ENCODE results near the gene STMND1.
A peak's percentile ranks its signal among the peaks of the same experiment; 100 is the strongest.
"Not testable (repeated sequence)": the region's sequence is repeated elsewhere in the genome, so short reads cannot be mapped to it uniquely, and the experiment has no call there.

The STMND1 gene

DNA sequence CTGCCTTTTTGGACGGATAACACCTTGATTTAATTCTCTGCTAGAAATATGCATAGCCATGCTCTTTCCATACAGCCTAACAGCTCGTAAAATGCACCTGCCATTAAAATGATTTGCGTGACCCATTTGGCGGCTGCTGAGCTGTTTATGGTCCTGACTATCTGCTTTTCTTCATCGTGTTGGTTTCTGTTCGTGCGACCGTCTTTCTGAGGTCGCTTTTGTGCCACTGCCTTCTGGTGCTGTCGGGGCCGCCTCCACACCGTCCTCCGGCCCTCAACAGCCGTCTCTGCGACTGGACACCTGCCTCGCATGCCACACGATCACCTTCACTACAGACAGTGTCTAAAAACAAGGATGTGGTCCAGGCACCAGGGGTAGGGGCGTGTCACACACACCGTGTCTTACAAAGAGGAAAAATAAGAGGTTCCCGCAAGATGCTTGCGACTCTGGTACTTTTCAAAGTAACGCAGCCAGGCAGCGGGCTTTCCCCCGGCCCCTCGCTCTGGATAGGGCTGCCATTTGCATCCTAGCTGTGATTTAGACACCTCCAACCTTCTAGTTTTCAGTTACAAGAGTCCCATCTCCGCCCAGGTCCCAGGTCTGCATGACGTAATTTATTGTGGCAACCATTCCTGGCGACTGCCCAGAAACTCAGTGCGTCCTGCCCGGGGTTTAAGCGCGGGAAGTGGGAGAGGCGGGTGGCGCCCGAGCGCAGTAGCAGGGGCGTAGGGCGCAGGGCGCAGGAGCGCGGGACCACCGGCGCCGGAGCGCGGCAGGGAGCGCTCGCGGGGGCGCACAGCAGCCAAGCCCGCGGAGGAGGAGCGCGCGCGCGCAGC, at the start of gene STMND1:
STMND1 (plus strand) TSS at position 629 of the 836 bp plus-strand sequence. CDS start 208 bp downstream, outside the sequence.
- DNase-seq (ENCODE audit: low read depth in 1 of 2, low spot score in 1 of 2), result no peak

DNA sequence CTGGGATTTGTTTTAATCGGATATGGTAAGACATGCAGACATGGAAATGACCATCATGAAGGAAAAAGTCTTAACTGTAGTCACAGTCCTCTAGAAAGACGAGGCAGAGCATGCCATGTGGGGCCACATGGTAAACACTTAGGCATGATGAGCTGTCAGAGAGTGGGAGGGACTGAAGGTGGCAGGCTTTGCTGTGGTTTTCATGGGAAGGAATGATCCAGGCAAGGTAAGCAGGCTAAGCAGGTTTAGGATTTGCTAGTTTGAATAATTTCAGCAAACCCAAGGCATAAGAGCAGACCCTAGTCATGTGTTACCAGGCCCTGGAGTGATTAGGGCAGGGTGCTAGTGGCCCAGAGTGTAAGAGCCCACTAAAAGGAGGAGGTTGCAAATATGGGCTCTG, 47.2 kb upstream of the STMND1 start:
- no peak for DNase-seq (ENCODE audit: low read depth in 1 of 2, low spot score in 1 of 2)

DNA sequence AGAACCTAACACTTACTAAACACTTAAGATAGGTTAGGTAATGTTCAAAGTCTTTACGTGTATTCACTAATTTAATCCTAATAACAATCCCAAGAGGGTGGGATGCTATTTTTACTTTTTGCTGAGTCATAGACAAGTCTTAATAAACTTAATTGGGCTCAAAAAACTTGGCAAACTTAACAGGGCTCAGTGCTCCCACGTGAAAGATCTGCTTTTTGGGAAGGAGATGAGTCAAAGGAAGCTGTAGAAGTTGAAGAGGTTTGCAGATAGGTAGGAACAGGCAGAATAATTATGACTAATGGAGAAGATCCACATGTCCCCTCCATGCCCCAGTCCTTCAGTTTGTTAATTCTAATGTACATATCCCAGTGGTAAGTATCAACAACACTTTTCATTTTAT, 44.5 kb upstream of the STMND1 start:
- DNase-seq (ENCODE audit: low read depth in 1 of 2, low spot score in 1 of 2), result no peak

DNA sequence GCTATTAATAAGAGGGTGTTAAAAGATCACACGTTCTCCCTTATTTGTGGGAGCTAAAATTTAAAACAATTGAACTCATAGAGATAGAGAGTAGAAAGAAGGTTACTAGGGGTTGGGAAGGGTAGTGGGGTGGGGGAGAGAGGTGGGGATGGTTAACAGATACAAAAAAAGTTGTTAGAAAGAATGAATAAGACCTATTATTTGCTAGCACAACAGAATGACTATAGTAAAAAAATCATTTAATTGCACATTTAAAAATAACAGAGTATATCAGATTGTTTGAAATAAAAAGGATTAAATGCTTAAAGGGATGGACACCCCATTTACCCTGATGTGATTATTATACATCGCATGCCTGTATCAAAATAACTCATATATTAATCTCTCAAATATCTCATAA, 43.3 kb upstream of the STMND1 start:
- DNase-seq (ENCODE audit: low read depth in 1 of 2, low spot score in 1 of 2), result no peak

DNA sequence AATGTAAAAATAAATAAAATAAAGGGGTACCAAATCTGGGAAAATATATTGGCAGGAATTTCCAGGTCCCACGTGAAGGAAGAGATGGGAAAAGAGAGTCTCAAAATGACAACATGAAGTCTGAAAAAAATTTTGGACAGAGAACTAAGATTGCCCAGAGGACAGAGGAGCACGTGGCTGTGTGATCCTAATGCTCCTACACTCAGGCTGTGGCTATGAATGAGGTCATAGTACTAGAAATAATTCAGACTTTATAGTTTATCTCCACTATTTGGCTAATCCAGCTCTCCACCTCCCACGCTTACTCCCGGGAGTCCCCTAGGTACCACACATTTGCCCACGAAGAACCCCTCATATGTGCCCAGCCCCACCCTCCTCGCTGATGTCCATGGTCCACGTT, 42.8 kb upstream of the STMND1 start:
- DNase-seq (ENCODE audit: low read depth in 1 of 2, low spot score in 1 of 2), result no peak

DNA sequence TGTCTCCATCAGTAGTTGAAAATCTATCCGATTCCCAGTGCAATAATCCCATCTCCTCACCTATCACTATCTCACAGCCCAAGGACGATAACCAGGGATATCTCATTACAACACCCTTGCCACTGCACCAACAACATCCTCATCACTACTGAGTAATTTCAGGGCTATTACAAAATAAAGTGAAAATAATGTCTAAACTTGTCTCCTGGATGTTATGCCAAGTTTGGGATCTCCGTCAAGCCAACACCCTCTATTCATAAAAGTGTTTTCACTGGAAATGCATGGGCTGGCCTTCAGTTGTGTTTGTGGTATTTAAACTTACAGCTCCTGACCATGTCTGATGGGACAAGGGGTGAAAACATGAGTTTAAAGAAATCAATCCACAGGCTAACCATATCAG, 42.0 kb upstream of the STMND1 start:
- DNase-seq (ENCODE audit: low read depth in 1 of 2, low spot score in 1 of 2), result no peak

DNA sequence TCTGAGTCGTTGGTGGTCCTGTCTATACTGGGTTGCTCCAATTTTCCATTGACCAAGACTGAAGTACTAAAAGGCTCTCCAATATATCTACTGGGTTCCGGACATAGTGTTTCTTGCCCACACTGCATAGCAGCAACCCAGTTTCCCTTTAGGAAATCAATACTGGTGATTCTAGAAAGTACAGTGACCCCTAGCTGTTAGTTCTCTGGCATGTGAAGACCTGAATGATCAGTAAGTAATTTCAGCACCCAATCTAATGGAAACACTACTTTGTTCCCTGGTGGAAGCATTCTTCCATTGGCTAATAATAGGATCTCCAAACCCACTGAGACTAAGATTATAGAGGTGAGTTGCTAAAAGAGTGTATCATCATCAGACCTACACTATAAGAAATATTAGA, 40.8 kb upstream of the STMND1 start:
- no peak for DNase-seq (ENCODE audit: low read depth in 1 of 2, low spot score in 1 of 2)

DNA sequence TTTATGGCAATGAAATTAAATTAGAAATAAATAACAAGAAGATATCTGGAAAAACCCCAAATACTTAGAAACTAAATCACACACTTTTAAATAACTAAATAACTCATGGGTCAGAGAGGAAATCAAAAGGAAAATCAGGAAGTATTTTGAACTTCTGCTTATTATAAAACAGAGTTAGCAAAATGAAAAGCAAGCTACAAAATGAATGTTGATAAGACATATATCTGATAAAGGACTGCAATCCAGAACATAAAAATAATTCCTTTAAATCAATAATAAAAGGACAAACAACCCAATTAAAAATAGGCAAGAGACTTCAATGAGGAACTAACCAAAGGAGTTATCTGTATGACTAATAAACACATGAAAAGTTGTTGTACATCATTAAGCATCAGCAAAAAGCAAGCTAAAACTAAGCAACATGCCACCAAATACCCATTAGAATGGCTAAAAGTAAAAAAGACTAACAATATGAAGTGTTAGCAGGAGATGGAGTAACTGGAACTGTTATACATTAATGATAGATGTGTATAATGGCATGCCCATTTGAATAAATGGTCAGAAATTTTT, 38.9 kb upstream of the STMND1 start:
- DNase-seq (ENCODE audit: low read depth in 1 of 2, low spot score in 1 of 2), result no peak

DNA sequence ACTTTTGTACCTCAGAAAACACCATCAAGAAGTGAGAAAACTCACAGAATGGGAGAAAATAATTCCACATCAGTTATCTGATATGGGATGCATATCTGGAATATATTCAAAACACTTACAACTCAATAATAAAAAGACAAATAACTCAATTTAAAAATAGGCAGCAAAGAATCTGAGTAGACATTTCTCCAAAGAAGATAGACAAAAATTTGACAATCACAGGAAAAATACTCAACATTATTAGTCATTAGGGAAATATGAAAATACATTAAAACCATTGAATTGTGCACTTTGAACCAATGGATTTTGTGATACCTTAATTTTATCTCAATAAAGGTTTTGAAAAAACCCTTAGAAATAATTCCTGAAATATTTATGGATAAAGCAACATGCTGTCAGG, 36.9 kb upstream of the STMND1 start:
- no peak for DNase-seq (ENCODE audit: low read depth in 1 of 2, low spot score in 1 of 2)

DNA sequence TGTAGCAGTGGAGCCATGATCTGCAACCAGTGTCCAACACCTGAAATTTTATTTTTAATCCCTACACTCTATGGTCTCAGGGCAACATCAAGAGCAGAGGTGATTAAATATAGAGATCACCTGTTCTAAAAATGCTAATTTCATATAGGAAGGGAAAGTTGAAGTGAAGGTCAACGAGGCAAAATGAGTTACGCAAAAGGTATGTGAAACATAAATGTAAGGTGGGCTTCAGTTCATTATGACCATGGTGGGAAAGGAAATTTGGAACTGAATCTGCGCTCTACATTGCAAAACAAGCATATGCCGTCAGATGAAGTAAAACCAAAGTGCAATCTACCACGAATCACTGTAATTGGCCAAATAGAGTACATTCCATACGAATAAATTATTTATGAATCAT, 35.2 kb upstream of the STMND1 start:
- no peak for DNase-seq (ENCODE audit: low read depth in 1 of 2, low spot score in 1 of 2)

DNA sequence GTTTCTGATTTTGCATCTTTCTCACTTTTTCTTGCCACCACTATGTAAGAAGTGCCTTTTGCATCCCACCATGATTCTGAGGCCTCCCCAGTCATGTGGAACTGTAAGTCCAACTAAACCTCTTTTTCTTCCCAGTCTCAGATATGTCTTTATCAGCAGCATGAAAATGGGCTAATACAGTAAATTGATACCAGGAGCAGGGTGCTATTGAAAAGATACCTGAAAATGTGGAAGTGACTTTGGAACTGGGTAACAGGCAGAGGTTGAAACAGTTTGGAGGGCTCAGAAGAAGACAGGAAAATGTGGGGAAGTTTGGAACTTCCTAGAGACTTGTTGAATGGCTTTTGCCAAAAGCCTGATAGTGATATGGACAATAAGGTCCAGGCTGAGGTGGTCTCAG, 32.9 kb upstream of the STMND1 start:
- DNase-seq (ENCODE audit: low read depth in 1 of 2, low spot score in 1 of 2), result not testable (repeated sequence)

DNA sequence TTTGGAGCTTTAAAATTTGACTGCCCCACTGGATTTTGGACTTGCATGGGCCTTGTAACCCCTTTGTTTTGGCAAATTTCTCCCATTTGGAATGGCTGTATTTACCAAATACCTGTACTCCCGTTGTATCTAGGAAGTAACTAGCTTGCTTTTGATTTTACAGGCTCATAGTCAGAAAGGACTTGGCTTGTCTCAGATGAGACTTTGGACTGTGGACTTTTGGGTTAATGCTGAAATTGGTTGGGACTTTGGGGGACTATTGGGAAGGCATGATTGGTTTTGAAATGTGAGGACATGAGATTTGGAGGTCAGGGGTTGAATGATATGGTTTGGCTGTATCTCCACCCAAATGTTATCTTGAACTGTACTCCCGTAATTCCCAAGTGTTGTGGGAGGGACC, 31.4 kb upstream of the STMND1 start:
- not testable (repeated sequence) for DNase-seq (ENCODE audit: low read depth in 1 of 2, low spot score in 1 of 2)

DNA sequence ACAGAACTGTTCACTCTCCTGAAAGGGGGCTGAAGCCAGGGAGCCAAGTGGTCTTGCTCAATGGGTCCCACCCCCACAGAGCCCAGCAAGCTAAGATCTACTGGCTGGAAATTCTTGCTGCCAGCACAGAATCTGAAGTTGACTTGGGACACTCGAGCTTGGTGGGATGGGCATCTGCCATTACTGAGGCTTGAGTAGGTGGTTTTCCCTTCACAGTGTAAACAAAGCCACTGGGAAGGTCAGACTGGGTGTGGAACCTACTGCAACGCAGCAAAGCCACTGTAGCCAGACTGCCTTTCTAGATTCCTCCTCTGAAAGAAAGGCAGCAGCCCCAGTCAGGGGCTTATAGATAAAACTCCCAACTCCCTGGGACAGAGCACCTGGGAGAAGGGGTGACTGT, 28.3 kb upstream of the STMND1 start:
- not testable (repeated sequence) for DNase-seq (ENCODE audit: low read depth in 1 of 2, low spot score in 1 of 2)

DNA sequence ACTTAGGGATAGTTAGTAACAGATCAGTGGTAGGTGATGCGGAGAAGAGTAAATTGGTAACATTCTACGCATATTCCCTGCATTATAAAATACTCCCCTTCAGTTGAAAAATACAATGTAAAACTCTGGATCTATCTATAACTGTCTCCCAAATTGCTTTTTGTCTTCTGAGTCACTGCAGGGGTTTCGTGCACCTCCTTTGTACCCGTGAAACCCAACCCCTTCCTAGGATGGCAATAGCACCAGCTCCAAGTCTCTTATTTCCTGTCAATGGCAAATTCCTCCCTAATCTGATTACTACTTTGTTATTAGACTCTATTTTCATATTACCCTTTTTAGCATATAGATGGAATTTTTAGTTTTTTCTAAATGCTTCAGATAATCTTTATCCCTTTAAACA, 20.6 kb upstream of the STMND1 start:
- DNase-seq (ENCODE audit: low read depth in 1 of 2, low spot score in 1 of 2), result no peak

DNA sequence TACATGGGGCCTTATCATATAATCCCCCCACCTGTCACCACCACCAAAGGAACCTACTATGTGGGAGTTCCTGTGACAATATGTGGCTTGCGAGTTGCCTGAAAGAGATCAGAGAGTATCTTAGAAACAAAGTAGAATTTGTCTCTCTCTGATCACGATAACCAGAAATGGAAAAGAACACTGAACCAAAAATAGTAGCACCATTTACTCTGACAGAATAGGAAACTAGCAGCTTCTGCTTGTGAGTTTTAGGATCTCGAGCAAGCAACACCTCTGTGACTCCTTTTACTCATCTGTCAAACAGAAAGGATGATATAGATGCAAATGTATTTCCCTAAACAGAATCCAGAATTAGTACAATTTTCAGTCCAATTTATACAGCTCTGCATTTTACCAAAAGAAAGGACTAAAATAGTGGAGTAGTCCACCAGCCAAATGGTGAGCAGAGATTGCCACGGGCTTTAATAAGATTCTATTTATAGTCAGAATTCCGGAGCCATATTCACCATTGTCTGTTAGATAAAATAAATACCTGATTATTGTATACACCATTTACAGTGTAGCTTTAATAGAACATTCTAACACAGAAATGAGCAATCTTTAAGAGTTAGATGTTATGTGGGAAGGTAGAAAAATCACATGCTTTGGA, 19.9 kb upstream of the STMND1 start:
- no peak for DNase-seq (ENCODE audit: low read depth in 1 of 2, low spot score in 1 of 2)

DNA sequence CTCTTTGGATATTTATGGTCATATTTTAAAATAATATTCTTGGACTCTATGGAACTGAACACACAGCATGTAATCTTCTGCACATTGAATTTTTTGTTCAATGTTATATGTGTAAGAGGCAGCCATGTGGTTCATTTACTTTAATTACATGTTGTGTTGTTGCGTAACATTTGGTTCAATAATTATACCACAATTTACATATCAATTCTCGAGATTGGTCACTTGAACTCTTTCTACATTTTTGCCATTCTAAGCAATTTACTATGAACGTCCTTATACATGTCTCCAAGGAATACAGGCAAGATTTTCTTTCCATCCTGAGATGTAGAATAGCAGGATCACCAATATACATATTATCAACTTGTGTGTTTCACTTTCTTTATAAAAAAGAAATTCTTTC, 18.5 kb upstream of the STMND1 start:
- no peak for DNase-seq (ENCODE audit: low read depth in 1 of 2, low spot score in 1 of 2)

DNA sequence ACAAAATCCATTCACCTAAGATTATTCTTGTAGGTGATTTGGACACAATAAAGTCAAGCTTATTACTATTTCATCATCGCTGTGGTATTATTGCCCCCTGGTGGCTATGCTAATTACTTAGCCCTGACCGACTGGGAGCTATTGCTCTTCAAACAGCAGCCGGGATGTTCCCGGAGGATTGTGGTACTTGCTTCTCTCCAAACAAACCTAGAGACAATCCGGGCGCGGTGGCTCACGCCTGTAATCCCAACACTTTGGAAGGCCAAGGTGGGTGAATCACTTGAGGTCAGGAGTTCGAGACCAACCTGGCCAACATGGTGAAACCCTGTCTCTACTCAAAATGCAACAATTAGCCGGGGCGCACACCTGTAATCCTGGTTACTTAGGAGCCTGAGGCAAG, 15.4 kb upstream of the STMND1 start:
- DNase-seq (ENCODE audit: low read depth in 1 of 2, low spot score in 1 of 2), result peak in 1 of 2 donors; percentile 19

DNA sequence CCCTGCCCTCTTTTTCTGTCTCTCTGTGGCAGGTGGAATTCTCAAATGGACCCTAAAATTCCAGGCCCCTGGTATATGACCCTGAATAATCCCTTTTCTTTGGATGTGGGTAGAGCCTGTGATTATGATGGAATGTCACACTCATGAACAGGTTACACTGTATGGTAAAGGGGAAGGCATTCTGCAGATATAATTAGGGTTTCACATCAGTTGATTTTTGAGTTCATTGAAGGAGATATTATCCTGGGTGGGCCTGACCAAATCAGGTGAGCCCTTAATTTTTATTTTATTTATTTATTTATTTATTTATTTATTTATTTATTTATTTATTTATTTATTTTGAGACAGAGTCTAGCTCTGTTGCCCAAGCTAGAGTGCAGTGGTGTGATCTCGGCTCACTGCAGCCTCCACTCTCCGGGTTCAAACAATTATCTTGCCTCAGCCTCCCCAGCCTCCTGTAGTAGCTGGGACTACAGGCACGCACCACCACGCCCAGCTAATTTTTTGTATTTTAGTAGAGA, 13.7 kb upstream of the STMND1 start:
- DNase-seq (ENCODE audit: low read depth in 1 of 2, low spot score in 1 of 2), result no peak

DNA sequence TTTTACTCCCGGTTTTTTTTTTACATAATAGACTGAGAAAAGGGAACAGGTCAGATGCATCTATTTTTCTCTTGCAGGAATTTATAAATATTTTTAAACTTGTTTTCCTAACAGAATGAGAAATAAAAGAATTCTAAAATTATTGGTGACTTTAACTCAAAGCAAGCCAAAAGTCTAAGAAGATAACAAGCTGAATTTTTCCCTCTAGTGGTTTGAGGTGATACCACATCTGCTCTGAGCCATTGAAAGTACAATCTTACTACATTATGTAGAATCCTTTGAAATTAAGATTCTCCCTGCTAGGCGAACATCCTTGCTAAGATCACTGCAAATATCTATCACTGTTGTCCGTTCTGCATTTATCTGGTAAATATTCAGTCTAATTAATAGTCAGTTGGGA, 10.7 kb upstream of the STMND1 start:
- DNase-seq (ENCODE audit: low read depth in 1 of 2, low spot score in 1 of 2), result no peak

DNA sequence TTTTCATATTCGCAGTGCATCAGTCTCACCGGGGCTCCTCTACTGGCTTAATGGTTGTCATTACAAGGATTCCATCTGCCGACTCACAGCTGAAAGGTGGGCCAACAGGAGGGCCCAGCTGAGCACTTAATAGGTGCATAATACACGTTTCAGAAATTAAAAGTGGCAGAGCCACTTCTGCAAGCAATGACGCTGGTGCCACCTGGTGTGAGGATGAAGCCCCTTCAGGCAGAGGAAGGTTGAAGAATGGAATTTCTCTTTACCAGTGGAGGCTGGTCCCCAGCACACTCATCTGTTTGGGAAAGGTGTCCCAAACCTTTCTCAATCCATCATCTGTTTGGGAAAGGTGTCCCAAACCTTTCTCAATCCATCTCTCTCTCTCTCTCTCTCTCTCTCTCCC, 8.2 kb upstream of the STMND1 start:
- DNase-seq (ENCODE audit: low read depth in 1 of 2, low spot score in 1 of 2), result no peak

DNA sequence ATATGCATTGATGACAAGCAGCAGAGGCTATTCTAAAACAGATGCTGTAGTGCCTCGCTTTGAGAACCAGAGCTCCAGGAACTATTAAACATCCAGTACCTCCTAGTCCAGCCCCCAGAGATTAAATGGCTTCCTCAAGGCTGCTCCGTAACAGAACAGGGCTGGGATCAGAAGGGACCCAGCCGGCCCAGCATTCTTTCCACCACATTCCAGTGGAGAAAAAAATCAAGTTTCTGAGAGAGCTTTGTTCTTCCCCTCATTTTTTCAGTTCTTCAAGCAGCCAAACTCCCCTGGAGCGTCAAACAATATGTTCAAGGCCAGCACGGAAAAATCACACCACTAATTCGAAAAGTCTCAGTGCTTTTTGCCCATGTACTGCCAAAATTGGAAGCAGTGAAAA, 5.8 kb upstream of the STMND1 start:
- no peak for DNase-seq (ENCODE audit: low read depth in 1 of 2, low spot score in 1 of 2)

DNA sequence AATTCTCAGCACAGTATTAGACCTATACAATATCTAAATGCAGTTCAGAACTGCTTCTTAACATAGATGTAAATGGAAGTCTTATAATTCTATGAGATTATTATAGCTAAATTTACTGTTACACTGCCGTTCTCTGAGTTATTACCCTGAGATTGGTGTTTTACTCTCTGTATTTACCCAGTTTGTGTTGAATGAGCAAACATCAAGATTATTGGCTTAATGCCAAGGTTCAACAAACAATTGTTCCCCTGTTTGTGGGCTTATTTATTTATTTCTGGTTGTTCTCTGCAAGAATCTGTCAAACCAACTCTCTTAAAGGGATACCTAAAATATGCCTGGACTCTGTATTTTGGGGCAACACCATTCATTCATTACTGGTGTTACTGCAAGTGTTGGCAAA, 5.2 kb upstream of the STMND1 start:
- no peak for DNase-seq (ENCODE audit: low read depth in 1 of 2, low spot score in 1 of 2)

Measured in activated CD4-positive, alpha-beta T cell treated with anti-CD3 and anti-CD28 coated beads, Interleukin-2, amount 50 U/mL, for 24 hours (primary cell).